Measurements from ENCODE around the gene IFT43.

IFT43 gene

GRCh38 chr14:76115010-76115422 is 129.5 kb downstream of the IFT43 start:
- DNase-seq = no peak

GRCh38 chr14:76117789-76118484 is 132.4 kb downstream of the IFT43 start:
- no peak for DNase-seq

DNA sequence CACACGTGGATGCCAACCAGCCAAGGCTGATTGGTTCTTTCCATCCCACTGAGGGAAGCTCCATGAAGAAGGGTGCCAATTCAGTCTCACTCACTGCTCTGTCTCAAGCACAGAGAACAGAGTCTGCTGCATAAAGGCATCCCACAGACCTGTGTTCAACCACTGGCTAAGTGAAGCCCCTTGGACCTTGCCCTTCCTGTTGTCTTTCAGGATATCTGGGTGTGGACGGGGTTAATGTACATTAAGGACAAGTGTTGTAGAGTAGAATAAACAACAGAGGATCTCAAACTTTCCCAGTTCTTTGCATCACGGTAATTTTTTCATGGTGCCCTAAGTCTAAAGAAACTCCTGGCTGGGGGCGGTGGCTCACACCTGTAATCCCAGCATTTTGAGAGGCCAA is 133.0 kb downstream of the IFT43 start:
- DNase-seq = no peak

DNA sequence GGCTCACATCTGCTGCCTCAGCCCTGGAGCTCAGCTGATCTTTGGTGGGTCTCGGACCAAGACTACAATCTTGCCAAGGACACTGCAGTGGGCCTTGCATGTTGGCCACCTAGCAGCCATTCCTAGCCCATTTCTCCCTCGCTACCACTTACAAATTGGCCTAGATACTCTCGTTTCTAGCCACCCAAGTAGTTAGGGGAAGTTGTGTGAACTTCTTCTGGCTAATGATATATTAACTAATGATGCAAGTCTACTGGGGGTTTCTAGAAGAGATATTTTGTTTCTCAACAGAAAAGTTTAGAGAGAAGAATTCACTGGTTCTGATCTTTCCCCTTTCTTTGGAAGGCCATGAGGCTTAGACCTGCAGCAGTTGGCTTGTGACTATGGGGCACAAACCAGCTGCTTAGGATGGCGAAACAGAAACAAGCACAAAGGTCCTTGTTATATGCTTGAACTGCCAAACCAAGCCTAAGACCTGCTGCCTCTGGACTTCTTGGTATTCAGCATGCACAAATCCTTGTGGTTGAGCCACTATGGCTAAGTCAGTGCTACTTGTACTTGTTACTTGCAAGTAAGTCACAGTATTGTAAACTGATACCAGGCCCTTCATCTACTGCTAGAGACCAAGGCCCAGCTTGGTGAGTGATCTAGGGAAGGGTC is 135.7 kb downstream of the IFT43 start:
- no peak for DNase-seq

DNA sequence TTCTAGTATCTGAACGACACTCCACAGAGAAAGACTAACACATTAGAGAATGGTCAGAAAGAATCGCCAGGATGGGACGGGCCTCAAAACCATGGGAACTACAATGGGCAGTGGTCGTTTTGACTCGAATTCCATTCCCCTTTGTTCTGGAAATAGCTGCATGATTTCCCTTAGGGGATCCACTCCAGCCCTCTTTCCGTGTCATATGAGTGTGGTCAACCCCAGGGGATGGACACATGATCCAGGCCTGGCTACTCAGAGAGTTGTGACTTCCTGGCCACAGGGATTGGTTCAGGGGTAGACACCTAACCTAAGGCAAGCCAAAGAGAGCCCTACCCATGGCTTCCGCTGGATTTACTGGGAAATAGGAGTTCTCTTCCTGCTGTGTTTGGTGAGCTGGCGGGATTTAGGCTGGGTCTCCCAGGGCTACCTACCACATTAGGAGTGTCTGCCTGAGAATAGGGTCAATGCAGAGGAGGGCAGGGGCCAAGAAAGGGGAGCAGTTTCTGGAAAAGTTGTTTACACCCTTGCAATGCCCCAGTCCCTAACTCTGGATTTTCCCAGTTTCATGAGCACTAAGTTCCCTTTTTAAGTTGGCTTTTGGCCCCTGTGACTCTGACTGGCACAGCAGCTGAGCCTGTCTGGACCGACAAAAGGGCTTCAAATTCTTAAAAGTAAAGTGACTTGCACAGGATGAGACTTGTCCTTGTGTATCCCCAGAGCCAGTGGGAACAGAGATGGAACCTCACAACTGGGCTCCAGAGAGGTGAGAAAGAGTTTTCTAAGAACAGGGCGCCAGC is 138.1 kb downstream of the IFT43 start:
- no peak for DNase-seq

GRCh38 chr14:76125511-76125910 is 139.9 kb downstream of the IFT43 start:
- DNase-seq = no peak

DNA sequence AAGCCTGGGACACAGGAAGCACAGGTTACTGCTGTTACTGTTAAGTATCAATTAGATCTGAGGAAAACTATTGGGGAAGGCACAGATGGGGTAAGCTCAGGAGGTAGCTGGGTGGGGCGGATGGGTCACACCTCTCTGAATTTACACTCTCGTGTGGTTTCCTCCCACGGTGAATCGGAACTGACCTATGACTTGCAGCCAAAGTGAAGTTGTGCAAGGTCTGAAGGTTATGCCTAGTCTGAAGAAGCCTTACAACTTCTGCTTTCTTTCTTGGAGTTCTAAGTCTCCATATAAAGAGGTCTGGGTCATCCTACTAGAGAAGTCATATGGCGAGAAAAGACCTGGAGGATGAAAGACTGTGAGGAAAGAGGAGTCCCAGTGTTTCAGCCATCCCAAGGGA is 140.5 kb downstream of the IFT43 start:
- DNase-seq = no peak

- no peak for DNase-seq
Observed at GRCh38 chr14:76129851-76130576, 144.5 kb downstream of the IFT43 start.

DNA sequence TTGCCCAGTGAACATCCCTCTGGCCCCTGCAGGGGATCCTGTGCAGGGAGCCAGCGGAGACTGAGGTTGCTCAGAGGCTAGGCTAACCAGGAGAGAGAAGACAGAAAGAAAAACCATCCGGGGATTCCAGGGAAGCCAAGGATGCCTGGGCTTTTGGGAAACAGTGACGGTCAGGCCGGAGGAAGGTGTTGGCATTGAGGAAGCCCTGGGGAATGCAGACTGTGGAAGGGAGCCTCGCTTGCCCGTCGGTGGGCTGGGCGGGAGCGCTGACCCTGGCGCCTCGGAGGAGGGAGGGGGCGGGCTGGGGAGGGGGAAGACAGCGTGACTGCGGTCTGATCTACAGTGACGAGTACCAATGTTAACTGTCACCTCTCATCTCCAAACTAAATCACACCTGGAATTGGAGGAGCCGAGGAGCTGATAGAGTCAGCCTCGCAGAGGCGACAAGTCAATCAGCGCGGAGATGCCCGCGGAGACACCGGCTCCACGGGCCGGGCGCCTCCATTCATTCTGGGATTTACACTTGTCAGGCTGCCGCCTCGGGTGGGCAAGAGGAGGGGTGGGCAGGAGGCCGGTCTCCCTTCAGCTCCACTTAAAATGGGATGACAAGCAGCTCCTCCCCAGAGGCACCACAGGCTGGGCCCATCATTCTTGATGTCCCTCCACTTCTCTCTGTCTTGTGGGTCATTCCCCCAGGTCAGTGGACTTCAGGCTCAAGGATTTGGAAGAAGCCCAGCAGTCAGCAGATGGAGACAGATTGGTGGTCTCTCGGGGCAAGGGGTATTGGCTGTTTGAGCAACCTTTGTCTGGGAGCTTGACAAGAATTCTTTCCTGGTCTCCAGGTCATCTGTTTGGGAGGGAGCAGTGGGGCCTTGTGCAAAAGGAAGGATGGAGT is 145.8 kb downstream of the IFT43 start:
- no peak for DNase-seq

DNA sequence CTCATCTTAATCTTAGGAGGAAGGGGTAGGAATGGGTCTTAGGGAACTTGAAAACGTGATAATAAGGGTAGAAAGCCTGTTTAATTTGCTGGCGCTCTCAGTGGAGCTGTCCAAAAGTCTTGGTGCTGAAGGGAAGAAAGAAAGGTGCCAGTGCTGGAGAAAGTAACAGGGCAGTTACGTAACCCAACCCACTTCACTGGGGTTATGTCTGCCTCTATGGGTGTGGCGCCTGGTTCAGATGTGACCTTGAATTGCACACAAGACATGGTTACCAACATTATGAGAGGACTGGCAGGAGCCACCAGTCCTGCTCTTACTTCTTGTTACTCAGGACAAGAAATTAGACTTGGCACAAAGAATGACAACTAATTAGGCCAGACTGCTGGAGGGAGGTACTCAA is 147.5 kb downstream of the IFT43 start:
- DNase-seq = peak; percentile 13

Data from activated CD4-positive, alpha-beta T cell treated with anti-CD3 and anti-CD28 coated beads for 48 hours (primary cell).